Measurements from ENCODE around the gene FFAR3.

GRCh38 chr19:35353635-35354034, 4.6 kb upstream of the FFAR3 start:
- TF ChIP-seq CTCF (IDR thresholded peaks at IDR 0.05; ENCODE audit: borderline replicate concordance, extremely low read depth, low read length, poor library complexity, severe bottlenecking) (no peak), EZH2 (IDR thresholded peaks at IDR 0.05; ENCODE audit: borderline replicate concordance, low read depth, low read length, severe bottlenecking) (no peak)

All from DND-41 (cell line).